DOHH2 (cell line): Measurements from ENCODE around the gene SESN1.

ENCODE experiments used
- H3F3A ChIP-seq: fragments of 200-600 bp; sonication (generic), shearing (Covaris generic); 2 replicates; pipeline ENCODE4 v1.6.0; 2016; ENCODE audit warnings: antibody characterized with exemption, mild to moderate bottlenecking; ENCODE audit not compliant: control insufficient read depth, insufficient read depth
- H3K27ac ChIP-seq: fragments of 200-600 bp; sonication (generic); 2 replicates; pipeline ENCODE4 v1.5.1; 2014; ENCODE audit warnings: low read depth, mild to moderate bottlenecking, low read length, moderate library complexity
- H3K27me3 ChIP-seq: fragments of 200-600 bp; sonication (generic); 2 replicates; pipeline ENCODE4 v1.6.1; 2014; ENCODE audit warnings: mild to moderate bottlenecking, low read length, mixed read lengths; ENCODE audit not compliant: control insufficient read depth
- H3K36me3 ChIP-seq: fragments of 200-600 bp; sonication (generic); 2 replicates; pipeline ENCODE4 v1.6.1; 2014; ENCODE audit warnings: mild to moderate bottlenecking, low read length, moderate library complexity, mixed read lengths; ENCODE audit not compliant: control insufficient read depth
- H3K4me1 ChIP-seq: fragments of 200-600 bp; sonication (generic); 2 replicates; pipeline ENCODE4 v1.6.1; 2014; ENCODE audit warnings: mild to moderate bottlenecking, low read length, mixed read lengths; ENCODE audit not compliant: control insufficient read depth
- H3K4me2 ChIP-seq: fragments of 200-600 bp; sonication (generic); 2 replicates; pipeline ENCODE4 v1.6.0; 2014; ENCODE audit warnings: mild to moderate bottlenecking, low read length, moderate library complexity
- H3K4me3 ChIP-seq: fragments of 200-600 bp; sonication (generic); 2 replicates; pipeline ENCODE4 v1.5.1; 2014; ENCODE audit warnings: mild to moderate bottlenecking, low read length, mixed read lengths
- H3K79me2 ChIP-seq: fragments of 200-600 bp; sonication (generic); 2 replicates; pipeline ENCODE4 v1.6.1; 2014; ENCODE audit warnings: mild to moderate bottlenecking, low read length, mixed read lengths; ENCODE audit not compliant: control insufficient read depth
- H3K9me2 ChIP-seq: fragments of 200-600 bp; sonication (generic); replicated peaks from 2 replicates; pipeline ENCODE4 v1.6.1; 2014; ENCODE audit warnings: mild to moderate bottlenecking, low read length, mixed read lengths; ENCODE audit not compliant: control insufficient read depth
- H3K9me3 ChIP-seq: fragments of 200-600 bp; sonication (generic); 2 replicates; pipeline ENCODE4 v1.6.1; 2014; ENCODE audit warnings: antibody characterized with exemption, low read length, mixed read lengths; ENCODE audit not compliant: control insufficient read depth, insufficient read depth
- H4K20me1 ChIP-seq: fragments of 200-600 bp; sonication (generic); 2 replicates; pipeline ENCODE4 v1.6.0; 2014; ENCODE audit warnings: low read depth, mild to moderate bottlenecking, antibody characterized with exemption, low read length, moderate library complexity; ENCODE audit not compliant: control insufficient read depth, insufficient read depth
- EZH2phosphoT487 ChIP-seq: fragments of 200-600 bp; sonication (generic); IDR thresholded peaks from 2 replicates; pipeline ENCODE4 v1.6.1; 2017; ENCODE audit warnings: borderline replicate concordance, mild to moderate bottlenecking, antibody characterized with exemption, low read length, moderate library complexity, mixed read lengths
- TF ChIP-seq, protein P1 (sequence below): fragments of 200-600 bp; sonication (generic); IDR thresholded peaks from one replicate; pipeline ENCODE4 v1.5.1; 2014; ENCODE audit warnings: antibody characterized with exemption, mild to moderate bottlenecking, low read depth, low read length; ENCODE audit not compliant: poor library complexity, severe bottlenecking

SESN1 gene

DNA sequence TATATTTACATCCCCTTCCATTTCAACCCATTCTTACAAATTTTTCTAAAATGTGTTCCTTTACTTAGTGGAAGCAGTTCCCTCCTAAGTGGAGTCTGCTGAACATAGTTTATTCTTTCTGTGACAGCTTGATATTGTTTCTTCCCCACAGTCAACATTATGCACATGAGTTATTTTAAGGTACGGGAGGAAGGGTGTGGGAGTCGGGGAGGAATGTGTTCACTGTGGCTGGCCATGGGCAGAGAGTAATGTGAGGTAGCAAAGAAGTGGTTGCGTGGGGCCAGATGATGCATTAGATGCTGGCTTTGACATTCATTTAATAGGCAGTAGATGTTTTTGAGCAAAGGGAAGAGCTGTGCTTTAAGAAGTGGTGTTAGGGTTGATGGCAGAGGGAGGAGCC lies 148.0 kb downstream of the SESN1 start:
- Histone ChIP-seq H3K36me3 (no peaks in the 10 kb centered on the region), H3K79me2 (no peaks in the 10 kb centered on the region), H3K9me3 (no peaks in the 10 kb centered on the region), H3K4me1 (peaks cover 5% of the 10 kb centered on the region; the same call in 1 of the 2 replicates), H3K4me3 (no peak overlapping the region), H4K20me1 (no peaks in the 10 kb centered on the region), H3K9me2 (no peaks in the 10 kb centered on the region), H3K27ac (no peak overlapping the region), H3F3A (no peaks in the 10 kb centered on the region), H3K4me2 (no peak overlapping the region), H3K27me3 (0 out of 2 replicates have a peak, but pooled peaks cover 6% of the 10 kb centered on the region)
- no peak for TF ChIP-seq EZH2phosphoT487
- TF ChIP-seq, protein P1, sequence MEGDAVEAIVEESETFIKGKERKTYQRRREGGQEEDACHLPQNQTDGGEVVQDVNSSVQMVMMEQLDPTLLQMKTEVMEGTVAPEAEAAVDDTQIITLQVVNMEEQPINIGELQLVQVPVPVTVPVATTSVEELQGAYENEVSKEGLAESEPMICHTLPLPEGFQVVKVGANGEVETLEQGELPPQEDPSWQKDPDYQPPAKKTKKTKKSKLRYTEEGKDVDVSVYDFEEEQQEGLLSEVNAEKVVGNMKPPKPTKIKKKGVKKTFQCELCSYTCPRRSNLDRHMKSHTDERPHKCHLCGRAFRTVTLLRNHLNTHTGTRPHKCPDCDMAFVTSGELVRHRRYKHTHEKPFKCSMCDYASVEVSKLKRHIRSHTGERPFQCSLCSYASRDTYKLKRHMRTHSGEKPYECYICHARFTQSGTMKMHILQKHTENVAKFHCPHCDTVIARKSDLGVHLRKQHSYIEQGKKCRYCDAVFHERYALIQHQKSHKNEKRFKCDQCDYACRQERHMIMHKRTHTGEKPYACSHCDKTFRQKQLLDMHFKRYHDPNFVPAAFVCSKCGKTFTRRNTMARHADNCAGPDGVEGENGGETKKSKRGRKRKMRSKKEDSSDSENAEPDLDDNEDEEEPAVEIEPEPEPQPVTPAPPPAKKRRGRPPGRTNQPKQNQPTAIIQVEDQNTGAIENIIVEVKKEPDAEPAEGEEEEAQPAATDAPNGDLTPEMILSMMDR: no peak

DNA sequence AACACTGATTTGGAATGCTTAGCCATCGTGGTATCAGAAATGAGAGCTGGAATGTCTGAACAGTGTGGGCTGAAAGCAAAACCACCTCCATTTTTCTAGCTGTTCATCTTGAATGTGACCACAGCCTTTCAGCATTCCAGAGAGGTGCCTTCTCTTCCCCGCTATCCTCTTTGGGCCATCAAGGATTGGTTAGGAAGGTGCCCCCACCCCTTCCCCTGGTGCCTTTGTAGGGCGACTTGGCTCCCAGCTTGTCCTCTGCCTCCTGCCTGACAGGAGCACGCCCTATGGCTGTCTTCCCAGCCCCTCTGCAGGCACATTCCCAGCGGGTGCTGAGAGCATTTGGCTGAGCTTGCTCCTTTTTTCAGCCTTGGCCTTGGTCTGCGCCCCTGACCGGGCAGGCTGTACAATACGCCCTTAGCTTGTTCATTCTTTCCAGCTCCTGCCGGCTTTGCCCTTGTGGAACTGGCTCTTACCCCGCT lies 148.9 kb downstream of the SESN1 start:
- no peak overlapping the region for H3K4me3 ChIP-seq
- peaks cover 6% of the 10 kb centered on the region; the same call in 1 of the 2 replicates for H3K27me3 ChIP-seq
- no peaks in the 10 kb centered on the region for H3F3A ChIP-seq
- no peak overlapping the region for H3K27ac ChIP-seq
- no peak overlapping the region for H3K4me2 ChIP-seq
- TF ChIP-seq, protein P1: no peak
- TF ChIP-seq EZH2phosphoT487: no peak
- no peaks in the 10 kb centered on the region for H3K9me2 ChIP-seq
- no peaks in the 10 kb centered on the region for H3K36me3 ChIP-seq
- peaks cover 5% of the 10 kb centered on the region; the same call in 1 of the 2 replicates for H3K4me1 ChIP-seq
- H3K9me3 ChIP-seq: no peaks in the 10 kb centered on the region
- H4K20me1 ChIP-seq: no peaks in the 10 kb centered on the region
- H3K79me2 ChIP-seq: no peaks in the 10 kb centered on the region

DNA sequence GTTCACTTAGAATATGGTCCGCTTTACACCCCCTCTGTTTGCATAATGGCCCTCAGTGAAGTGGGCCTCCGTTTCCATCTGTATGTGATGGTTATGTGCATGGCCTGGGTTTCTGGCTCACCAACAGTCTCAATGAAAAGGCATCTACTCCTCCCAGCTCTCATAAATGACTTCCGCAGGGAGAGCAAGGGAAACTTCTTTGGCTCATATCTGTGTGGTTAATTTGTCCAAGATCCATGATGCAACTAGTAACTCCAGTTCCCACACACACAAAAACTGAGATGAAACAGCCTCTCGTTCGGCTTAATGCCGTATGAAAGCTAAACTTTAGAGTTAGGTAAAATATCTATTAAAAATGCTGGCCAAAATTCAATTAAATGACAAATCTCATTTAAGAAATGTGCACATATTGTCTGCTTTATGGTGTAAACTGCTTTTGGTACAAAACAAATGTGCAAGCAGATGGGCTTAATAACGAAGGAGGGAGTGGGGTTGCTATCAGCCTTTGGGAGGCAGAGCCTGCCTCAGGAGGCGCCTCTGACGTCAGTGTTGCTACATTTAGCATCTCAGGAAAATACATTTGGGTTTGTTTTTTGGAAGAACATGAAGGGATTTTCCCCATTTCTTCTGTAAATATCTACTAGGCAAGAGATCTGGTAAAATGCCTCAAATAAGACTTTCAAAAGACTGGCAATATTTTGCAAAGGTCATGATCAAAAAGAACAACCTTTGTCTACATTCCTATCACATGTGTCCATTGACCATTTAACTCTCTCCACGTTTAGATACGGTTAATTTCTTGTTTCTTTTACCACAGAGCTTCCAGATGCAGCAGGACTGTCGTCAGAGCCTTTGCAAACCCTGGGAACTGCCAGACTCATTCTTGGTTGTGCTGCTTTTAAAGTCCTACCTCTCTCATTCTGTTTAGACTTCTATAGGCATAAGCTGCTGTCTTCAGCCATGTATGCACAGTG lies 149.7 kb downstream of the SESN1 start:
- H3K4me2 ChIP-seq: no peak overlapping the region
- TF ChIP-seq, protein P1: no peak
- TF ChIP-seq EZH2phosphoT487: no peak
- no peaks in the 10 kb centered on the region for H3K9me3 ChIP-seq
- H3K27ac ChIP-seq: no peak overlapping the region
- no peaks in the 10 kb centered on the region for H4K20me1 ChIP-seq
- peaks cover 5% of the 10 kb centered on the region; the same call in 1 of the 2 replicates for H3K4me1 ChIP-seq
- no peak overlapping the region for H3K4me3 ChIP-seq
- H3K27me3 ChIP-seq: peaks cover 6% of the 10 kb centered on the region; the same call in 1 of the 2 replicates
- H3K79me2 ChIP-seq: no peaks in the 10 kb centered on the region
- no peaks in the 10 kb centered on the region for H3F3A ChIP-seq
- H3K9me2 ChIP-seq: no peaks in the 10 kb centered on the region
- H3K36me3 ChIP-seq: no peaks in the 10 kb centered on the region
